ENCODE results near the gene PDZD2. TPM values are rescaled to one million over a fixed set of nuclear protein-coding genes. Genes with fewer than 3 reads are reported as not detected.

The PDZD2 gene
- total RNA-seq, 3 donors from 2014 or later (not counting 1 experiment from before 2014, with no cell fraction given), result 0.50 to 1.3 (median 0.66) TPM

- ATAC-seq, result no peak
- Histone ChIP-seq H3K27me3 (ENCODE audit: control insufficient read depth, insufficient read depth, low read length) (no peaks in the 10 kb centered on the region), H3K4me1 (ENCODE audit: control insufficient read depth, insufficient read depth, low read length) (no peaks in the 10 kb centered on the region), H3K36me3 (ENCODE audit: control insufficient read depth, insufficient read depth, low read length) (no peaks in the 10 kb centered on the region), H3K27ac (ENCODE audit: low read length) (no peak overlapping the region), H3K4me3 (ENCODE audit: low read length) (no peak overlapping the region), H3K9me3 (ENCODE audit: control insufficient read depth, insufficient read depth, low read length) (no peaks in the 10 kb centered on the region)
- DNase-seq, result no peak
- no peaks in the 10 kb centered on the region for H3K9me3 Mint-ChIP-seq
- whole genome bisulfite sequencing (ENCODE audit: insufficient coverage), result 90% methylated on average over 4 of the region's 4 CpGs
- intact Hi-C loops (cut with micrococcal nuclease), result no loop called here
- no peaks in the 10 kb centered on the region for H3K4me1 Mint-ChIP-seq
- no peak overlapping the region for H3K4me3 Mint-ChIP-seq
- H3K36me3 Mint-ChIP-seq, result no peaks in the 10 kb centered on the region
- peaks cover 0 to 7% of the 10 kb centered on the region in 2 donors for H3K27me3 Mint-ChIP-seq (ENCODE audit: low read depth in 2 of 2)
- TF ChIP-seq CTCF (IDR thresholded peaks at IDR 0.05), result no peak
- H3K27ac Mint-ChIP-seq, result no peak overlapping the region
These were observed 194.0 kb downstream of the PDZD2 start for GRCh38 chr5:31832966-31833365.

GRCh38 chr5:31833710-31834109, 194.8 kb downstream of the PDZD2 start:
- no peaks in the 10 kb centered on the region for H3K27me3 ChIP-seq (ENCODE audit: control insufficient read depth, insufficient read depth, low read length)
- ATAC-seq (no peak), DNase-seq (no peak)
- H3K36me3 ChIP-seq (ENCODE audit: control insufficient read depth, insufficient read depth, low read length), result no peaks in the 10 kb centered on the region
- no peaks in the 10 kb centered on the region for H3K9me3 ChIP-seq (ENCODE audit: control insufficient read depth, insufficient read depth, low read length)
- peaks cover 0 to 7% of the 10 kb centered on the region in 2 donors for H3K27me3 Mint-ChIP-seq (ENCODE audit: low read depth in 2 of 2)
- no peaks in the 10 kb centered on the region for H3K9me3 Mint-ChIP-seq
- intact Hi-C loops (cut with micrococcal nuclease), result no loop called here
- no peak overlapping the region for H3K27ac Mint-ChIP-seq
- H3K27ac ChIP-seq (ENCODE audit: low read length), result no peak overlapping the region
- no peaks in the 10 kb centered on the region for H3K36me3 Mint-ChIP-seq
- 43% methylated on average over 2 of the region's 2 CpGs for WGBS (ENCODE audit: insufficient coverage)
- H3K4me3 Mint-ChIP-seq, result no peak overlapping the region
- H3K4me1 Mint-ChIP-seq, result no peaks in the 10 kb centered on the region
- no peak for TF ChIP-seq CTCF (IDR thresholded peaks at IDR 0.05)
- no peak overlapping the region for H3K4me3 ChIP-seq (ENCODE audit: low read length)
- no peaks in the 10 kb centered on the region for H3K4me1 ChIP-seq (ENCODE audit: control insufficient read depth, insufficient read depth, low read length)

- WGBS (ENCODE audit: insufficient coverage), result 68% methylated on average over 6 of the region's 10 CpGs
- DNase-seq, result no peak
- no peak for ATAC-seq
- H3K27me3 Mint-ChIP-seq (ENCODE audit: low read depth in 2 of 2), result no peaks in the 10 kb centered on the region
- intact Hi-C loops (cut with micrococcal nuclease), result no loop called here
- Histone ChIP-seq H3K27me3 (ENCODE audit: control insufficient read depth, insufficient read depth, low read length) (no peaks in the 10 kb centered on the region), H3K9me3 (ENCODE audit: control insufficient read depth, insufficient read depth, low read length) (no peaks in the 10 kb centered on the region), H3K36me3 (ENCODE audit: control insufficient read depth, insufficient read depth, low read length) (no peaks in the 10 kb centered on the region), H3K4me3 (ENCODE audit: low read length) (no peak overlapping the region), H3K4me1 (ENCODE audit: control insufficient read depth, insufficient read depth, low read length) (no peaks in the 10 kb centered on the region), H3K27ac (ENCODE audit: low read length) (no peak overlapping the region)
- H3K27ac Mint-ChIP-seq, result no peak overlapping the region
- TF ChIP-seq CTCF (IDR thresholded peaks at IDR 0.05), result no peak
- no peaks in the 10 kb centered on the region for H3K9me3 Mint-ChIP-seq
- H3K4me3 Mint-ChIP-seq, result no peak overlapping the region
- no peaks in the 10 kb centered on the region for H3K36me3 Mint-ChIP-seq
- H3K4me1 Mint-ChIP-seq, result no peaks in the 10 kb centered on the region
These were observed 205.9 kb downstream of the PDZD2 start for GRCh38 chr5:31844622-31845345.

- Histone ChIP-seq H3K36me3 (ENCODE audit: control insufficient read depth, insufficient read depth, low read length) (no peaks in the 10 kb centered on the region), H3K4me1 (ENCODE audit: control insufficient read depth, insufficient read depth, low read length) (no peaks in the 10 kb centered on the region), H3K9me3 (ENCODE audit: control insufficient read depth, insufficient read depth, low read length) (no peaks in the 10 kb centered on the region), H3K27me3 (ENCODE audit: control insufficient read depth, insufficient read depth, low read length) (no peaks in the 10 kb centered on the region), H3K4me3 (ENCODE audit: low read length) (no peak overlapping the region), H3K27ac (ENCODE audit: low read length) (no peak overlapping the region)
- no peak for TF ChIP-seq CTCF (IDR thresholded peaks at IDR 0.05)
- Mint-ChIP-seq H3K36me3 (no peaks in the 10 kb centered on the region), H3K9me3 (no peaks in the 10 kb centered on the region), H3K27me3 (ENCODE audit: low read depth in 2 of 2) (no peaks in the 10 kb centered on the region), H3K4me3 (no peak overlapping the region), H3K4me1 (no peaks in the 10 kb centered on the region), H3K27ac (no peak overlapping the region)
- ATAC-seq (no peak), DNase-seq (no peak)
- intact Hi-C loops (cut with micrococcal nuclease), result no loop called here
- 38% methylated on average over 2 of the region's 3 CpGs for WGBS (ENCODE audit: insufficient coverage)
These were observed 206.4 kb downstream of the PDZD2 start for GRCh38 chr5:31845361-31845760.

All from natural killer cell (primary cell).